ENCODE results near the gene ANO5.
A peak's percentile ranks its signal among the peaks of the same experiment; 100 is the strongest.

The ANO5 gene

DNA sequence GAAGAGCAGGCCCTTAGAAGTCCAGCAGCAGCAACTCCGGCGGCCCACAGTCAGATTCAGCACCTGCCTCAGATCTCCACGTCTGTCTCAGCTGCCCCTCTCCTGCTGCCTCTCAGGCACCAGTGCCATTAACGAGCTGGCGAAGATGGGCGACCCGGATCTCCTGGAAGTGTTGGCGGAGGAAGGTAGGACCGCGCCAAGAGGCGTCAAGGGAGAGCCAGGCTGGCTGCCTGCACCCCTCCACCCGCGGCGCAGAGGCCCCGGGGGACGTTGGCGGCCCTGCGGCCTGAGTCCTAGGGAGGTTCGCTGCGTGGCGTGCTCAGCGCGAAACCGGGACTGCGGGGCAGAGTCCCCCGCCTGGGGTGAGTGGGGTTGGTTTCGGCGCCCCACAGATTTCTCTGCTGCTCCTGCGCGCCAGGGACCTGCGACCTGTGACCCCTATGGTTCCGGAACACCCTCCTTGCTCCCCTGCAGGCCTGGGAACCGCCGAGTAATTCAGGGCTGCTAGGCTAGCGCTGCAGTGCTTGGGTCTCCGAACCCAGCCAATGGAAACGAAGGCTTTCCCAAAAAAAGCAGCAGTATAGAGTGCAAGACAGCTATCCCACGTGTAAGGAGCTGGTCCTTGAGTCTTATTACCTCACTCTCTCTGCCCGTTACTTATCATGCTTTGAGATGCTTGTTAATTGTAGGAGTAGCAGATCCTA lies 615 bp downstream of the ANO5 start:
- Histone ChIP-seq H3K9me3 (ENCODE audit: control insufficient read depth, insufficient read depth, low read depth, low read length) (no peaks in the 10 kb centered on the region), H3K4me1 (ENCODE audit: control insufficient read depth, insufficient read depth, low read length) (no peaks in the 10 kb centered on the region; the same call in 1 of the 2 replicates), H3K27ac (ENCODE audit: extremely low read depth, low read depth, low read length) (peak overlapping the region; percentile 59; the same call in 1 of the 2 replicates), H3K36me3 (ENCODE audit: control insufficient read depth in 2 of 2, insufficient read depth in 1 of 2, low read length in 2 of 2) (no peaks in the 10 kb centered on the region), H3K4me3 (ENCODE audit: low read depth, low read length) (peak overlapping the region; percentile 74)
- ChIA-PET POLR2A (no interaction called here), CTCF (interaction anchor here (1.0 kb wide), 2 partner anchors 51 to 61 kb away, joined by 3 to 4 read pairs; no protein-coding TSS in a partner anchor)
- TF ChIP-seq, protein P1, sequence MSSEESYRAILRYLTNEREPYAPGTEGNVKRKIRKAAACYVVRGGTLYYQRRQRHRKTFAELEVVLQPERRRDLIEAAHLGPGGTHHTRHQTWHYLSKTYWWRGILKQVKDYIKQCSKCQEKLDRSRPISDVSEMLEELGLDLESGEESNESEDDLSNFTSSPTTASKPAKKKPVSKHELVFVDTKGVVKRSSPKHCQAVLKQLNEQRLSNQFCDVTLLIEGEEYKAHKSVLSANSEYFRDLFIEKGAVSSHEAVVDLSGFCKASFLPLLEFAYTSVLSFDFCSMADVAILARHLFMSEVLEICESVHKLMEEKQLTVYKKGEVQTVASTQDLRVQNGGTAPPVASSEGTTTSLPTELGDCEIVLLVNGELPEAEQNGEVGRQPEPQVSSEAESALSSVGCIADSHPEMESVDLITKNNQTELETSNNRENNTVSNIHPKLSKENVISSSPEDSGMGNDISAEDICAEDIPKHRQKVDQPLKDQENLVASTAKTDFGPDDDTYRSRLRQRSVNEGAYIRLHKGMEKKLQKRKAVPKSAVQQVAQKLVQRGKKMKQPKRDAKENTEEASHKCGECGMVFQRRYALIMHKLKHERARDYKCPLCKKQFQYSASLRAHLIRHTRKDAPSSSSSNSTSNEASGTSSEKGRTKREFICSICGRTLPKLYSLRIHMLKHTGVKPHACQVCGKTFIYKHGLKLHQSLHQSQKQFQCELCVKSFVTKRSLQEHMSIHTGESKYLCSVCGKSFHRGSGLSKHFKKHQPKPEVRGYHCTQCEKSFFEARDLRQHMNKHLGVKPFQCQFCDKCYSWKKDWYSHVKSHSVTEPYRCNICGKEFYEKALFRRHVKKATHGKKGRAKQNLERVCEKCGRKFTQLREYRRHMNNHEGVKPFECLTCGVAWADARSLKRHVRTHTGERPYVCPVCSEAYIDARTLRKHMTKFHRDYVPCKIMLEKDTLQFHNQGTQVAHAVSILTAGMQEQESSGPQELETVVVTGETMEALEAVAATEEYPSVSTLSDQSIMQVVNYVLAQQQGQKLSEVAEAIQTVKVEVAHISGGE (tag by site-specific recombination; conservative IDR thresholded peaks at IDR 0.05; ENCODE audit: low read depth): no peak
- no peak for TF ChIP-seq ZNF354C (tag by site-specific recombination; IDR thresholded peaks at IDR 0.05; ENCODE audit: borderline replicate concordance, low read depth)
- no peak for TF ChIP-seq GLI4 (tag by site-specific recombination; IDR thresholded peaks at IDR 0.05)
- TF ChIP-seq, protein P2, sequence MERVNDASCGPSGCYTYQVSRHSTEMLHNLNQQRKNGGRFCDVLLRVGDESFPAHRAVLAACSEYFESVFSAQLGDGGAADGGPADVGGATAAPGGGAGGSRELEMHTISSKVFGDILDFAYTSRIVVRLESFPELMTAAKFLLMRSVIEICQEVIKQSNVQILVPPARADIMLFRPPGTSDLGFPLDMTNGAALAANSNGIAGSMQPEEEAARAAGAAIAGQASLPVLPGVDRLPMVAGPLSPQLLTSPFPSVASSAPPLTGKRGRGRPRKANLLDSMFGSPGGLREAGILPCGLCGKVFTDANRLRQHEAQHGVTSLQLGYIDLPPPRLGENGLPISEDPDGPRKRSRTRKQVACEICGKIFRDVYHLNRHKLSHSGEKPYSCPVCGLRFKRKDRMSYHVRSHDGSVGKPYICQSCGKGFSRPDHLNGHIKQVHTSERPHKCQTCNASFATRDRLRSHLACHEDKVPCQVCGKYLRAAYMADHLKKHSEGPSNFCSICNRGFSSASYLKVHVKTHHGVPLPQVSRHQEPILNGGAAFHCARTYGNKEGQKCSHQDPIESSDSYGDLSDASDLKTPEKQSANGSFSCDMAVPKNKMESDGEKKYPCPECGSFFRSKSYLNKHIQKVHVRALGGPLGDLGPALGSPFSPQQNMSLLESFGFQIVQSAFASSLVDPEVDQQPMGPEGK (tag by site-specific recombination; IDR thresholded peaks at IDR 0.05): peak; percentile 48
- no peak for TF ChIP-seq ZNF433 (tag by site-specific recombination; IDR thresholded peaks at IDR 0.05; ENCODE audit: low read depth)
- no peak; the same call in 1 of the 2 replicates for TF ChIP-seq ZNF341 (tag by site-specific recombination; IDR thresholded peaks at IDR 0.05; ENCODE audit: low read depth)
- TF ChIP-seq, protein P3, sequence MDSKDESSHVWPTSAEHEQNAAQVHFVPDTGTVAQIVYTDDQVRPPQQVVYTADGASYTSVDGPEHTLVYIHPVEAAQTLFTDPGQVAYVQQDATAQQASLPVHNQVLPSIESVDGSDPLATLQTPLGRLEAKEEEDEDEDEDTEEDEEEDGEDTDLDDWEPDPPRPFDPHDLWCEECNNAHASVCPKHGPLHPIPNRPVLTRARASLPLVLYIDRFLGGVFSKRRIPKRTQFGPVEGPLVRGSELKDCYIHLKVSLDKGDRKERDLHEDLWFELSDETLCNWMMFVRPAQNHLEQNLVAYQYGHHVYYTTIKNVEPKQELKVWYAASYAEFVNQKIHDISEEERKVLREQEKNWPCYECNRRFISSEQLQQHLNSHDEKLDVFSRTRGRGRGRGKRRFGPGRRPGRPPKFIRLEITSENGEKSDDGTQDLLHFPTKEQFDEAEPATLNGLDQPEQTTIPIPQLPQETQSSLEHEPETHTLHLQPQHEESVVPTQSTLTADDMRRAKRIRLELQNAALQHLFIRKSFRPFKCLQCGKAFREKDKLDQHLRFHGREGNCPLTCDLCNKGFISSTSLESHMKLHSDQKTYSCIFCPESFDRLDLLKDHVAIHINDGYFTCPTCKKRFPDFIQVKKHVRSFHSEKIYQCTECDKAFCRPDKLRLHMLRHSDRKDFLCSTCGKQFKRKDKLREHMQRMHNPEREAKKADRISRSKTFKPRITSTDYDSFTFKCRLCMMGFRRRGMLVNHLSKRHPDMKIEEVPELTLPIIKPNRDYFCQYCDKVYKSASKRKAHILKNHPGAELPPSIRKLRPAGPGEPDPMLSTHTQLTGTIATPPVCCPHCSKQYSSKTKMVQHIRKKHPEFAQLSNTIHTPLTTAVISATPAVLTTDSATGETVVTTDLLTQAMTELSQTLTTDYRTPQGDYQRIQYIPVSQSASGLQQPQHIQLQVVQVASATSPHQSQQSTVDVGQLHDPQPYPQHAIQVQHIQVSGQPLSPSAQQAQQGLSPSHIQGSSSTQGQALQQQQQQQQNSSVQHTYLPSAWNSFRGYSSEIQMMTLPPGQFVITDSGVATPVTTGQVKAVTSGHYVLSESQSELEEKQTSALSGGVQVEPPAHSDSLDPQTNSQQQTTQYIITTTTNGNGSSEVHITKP (tag by site-specific recombination; IDR thresholded peaks at IDR 0.05): peak; percentile 94
- TF ChIP-seq ZBTB48 (tag by site-specific recombination; IDR thresholded peaks at IDR 0.05): peak; percentile 80
- TF ChIP-seq ZNF423 (tag by site-specific recombination; IDR thresholded peaks at IDR 0.05): peak; percentile 90
- TF ChIP-seq, protein P4, sequence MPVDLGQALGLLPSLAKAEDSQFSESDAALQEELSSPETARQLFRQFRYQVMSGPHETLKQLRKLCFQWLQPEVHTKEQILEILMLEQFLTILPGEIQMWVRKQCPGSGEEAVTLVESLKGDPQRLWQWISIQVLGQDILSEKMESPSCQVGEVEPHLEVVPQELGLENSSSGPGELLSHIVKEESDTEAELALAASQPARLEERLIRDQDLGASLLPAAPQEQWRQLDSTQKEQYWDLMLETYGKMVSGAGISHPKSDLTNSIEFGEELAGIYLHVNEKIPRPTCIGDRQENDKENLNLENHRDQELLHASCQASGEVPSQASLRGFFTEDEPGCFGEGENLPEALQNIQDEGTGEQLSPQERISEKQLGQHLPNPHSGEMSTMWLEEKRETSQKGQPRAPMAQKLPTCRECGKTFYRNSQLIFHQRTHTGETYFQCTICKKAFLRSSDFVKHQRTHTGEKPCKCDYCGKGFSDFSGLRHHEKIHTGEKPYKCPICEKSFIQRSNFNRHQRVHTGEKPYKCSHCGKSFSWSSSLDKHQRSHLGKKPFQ (tag by site-specific recombination; IDR thresholded peaks at IDR 0.05): no peak
- TF ChIP-seq ZNF335 (tag by site-specific recombination; conservative IDR thresholded peaks at IDR 0.05): peak; percentile 79
- TF ChIP-seq, protein P5, sequence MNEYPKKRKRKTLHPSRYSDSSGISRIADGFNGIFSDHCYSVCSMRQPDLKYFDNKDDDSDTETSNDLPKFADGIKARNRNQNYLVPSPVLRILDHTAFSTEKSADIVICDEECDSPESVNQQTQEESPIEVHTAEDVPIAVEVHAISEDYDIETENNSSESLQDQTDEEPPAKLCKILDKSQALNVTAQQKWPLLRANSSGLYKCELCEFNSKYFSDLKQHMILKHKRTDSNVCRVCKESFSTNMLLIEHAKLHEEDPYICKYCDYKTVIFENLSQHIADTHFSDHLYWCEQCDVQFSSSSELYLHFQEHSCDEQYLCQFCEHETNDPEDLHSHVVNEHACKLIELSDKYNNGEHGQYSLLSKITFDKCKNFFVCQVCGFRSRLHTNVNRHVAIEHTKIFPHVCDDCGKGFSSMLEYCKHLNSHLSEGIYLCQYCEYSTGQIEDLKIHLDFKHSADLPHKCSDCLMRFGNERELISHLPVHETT (tag by site-specific recombination; IDR thresholded peaks at IDR 0.05): no peak
- TF ChIP-seq GLIS2 (tag by site-specific recombination; IDR thresholded peaks at IDR 0.05): peak; percentile 92
- TF ChIP-seq ZNF529 (tag by site-specific recombination; IDR thresholded peaks at IDR 0.05; ENCODE audit: insufficient replicate concordance): no peak
- TF ChIP-seq ZNF843 (tag by site-specific recombination; IDR thresholded peaks at IDR 0.05): no peak
- peak; percentile 87 for TF ChIP-seq ZNF600 (tag by site-specific recombination; IDR thresholded peaks at IDR 0.05)
- TF ChIP-seq, protein P6, sequence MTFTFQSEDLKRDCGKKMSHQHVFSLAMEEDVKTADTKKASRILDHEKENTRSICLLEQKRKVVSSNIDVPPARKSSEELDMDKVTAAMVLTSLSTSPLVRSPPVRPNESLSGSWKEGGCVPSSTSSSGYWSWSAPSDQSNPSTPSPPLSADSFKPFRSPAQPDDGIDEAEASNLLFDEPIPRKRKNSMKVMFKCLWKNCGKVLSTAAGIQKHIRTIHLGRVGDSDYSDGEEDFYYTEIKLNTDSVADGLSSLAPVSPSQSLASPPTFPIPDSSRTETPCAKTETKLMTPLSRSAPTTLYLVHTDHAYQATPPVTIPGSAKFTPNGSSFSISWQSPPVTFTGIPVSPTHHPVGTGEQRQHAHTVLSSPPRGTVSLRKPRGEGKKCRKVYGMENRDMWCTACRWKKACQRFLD (tag by site-specific recombination; IDR thresholded peaks at IDR 0.05): no peak
- TF ChIP-seq, protein P7, sequence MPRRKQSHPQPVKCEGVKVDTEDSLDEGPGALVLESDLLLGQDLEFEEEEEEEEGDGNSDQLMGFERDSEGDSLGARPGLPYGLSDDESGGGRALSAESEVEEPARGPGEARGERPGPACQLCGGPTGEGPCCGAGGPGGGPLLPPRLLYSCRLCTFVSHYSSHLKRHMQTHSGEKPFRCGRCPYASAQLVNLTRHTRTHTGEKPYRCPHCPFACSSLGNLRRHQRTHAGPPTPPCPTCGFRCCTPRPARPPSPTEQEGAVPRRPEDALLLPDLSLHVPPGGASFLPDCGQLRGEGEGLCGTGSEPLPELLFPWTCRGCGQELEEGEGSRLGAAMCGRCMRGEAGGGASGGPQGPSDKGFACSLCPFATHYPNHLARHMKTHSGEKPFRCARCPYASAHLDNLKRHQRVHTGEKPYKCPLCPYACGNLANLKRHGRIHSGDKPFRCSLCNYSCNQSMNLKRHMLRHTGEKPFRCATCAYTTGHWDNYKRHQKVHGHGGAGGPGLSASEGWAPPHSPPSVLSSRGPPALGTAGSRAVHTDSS (tag by site-specific recombination; IDR thresholded peaks at IDR 0.05): no peak; the same call in 1 of the 2 replicates
- no peak for TF ChIP-seq KLF8 (tag by site-specific recombination; IDR thresholded peaks at IDR 0.05)
- TF ChIP-seq ZNF311 (tag by site-specific recombination; IDR thresholded peaks at IDR 0.05; ENCODE audit: borderline replicate concordance): no peak
- TF ChIP-seq ZNF791 (tag by site-specific recombination; IDR thresholded peaks at IDR 0.05): no peak
- TF ChIP-seq ZBTB17 (tag by site-specific recombination; IDR thresholded peaks at IDR 0.05): peak; percentile 78
